Stimulated activated effector memory CD8-positive, alpha-beta T cell treated with anti-CD3 and anti-CD28 coated beads, Interleukin-12 subunit alpha, Interleukin-12 subunit beta, amount 100 ng/mL, for 72 hours (primary cell): ENCODE data around the gene NSD2.
A peak's percentile ranks its signal among the peaks of the same experiment; 100 is the strongest.

ENCODE experiments used
- ATAC-seq: fragments of 150-1000 bp; cut with Tn5 transposase; 2 replicates; pipeline ENCODE4 v1.10.0; 2021
- DNase-seq, 2 donors: peaks; one replicate each; pipeline ENCODE4 v3.0.0; 2021 to 2022; ENCODE audit warnings: low spot score in 2 of 2
- H3K27ac Mint-ChIP-seq: one replicate; pipeline ENCODE4 v1.8.0; 2022; ENCODE audit warnings: mild to moderate bottlenecking, mixed read lengths
- H3K36me3 Mint-ChIP-seq: one replicate; pipeline ENCODE4 v1.8.0; 2022; ENCODE audit warnings: mild to moderate bottlenecking, mixed read lengths
- H3K4me1 Mint-ChIP-seq: one replicate; pipeline ENCODE4 v1.8.0; 2022; ENCODE audit warnings: mixed read lengths
- H3K4me3 Mint-ChIP-seq: one replicate; pipeline ENCODE4 v1.8.0; 2022; ENCODE audit warnings: mild to moderate bottlenecking, mixed read lengths
- H3K9me3 Mint-ChIP-seq: one replicate; pipeline ENCODE4 v1.8.0; 2022; ENCODE audit warnings: mixed read lengths

Gene NSD2

DNA sequence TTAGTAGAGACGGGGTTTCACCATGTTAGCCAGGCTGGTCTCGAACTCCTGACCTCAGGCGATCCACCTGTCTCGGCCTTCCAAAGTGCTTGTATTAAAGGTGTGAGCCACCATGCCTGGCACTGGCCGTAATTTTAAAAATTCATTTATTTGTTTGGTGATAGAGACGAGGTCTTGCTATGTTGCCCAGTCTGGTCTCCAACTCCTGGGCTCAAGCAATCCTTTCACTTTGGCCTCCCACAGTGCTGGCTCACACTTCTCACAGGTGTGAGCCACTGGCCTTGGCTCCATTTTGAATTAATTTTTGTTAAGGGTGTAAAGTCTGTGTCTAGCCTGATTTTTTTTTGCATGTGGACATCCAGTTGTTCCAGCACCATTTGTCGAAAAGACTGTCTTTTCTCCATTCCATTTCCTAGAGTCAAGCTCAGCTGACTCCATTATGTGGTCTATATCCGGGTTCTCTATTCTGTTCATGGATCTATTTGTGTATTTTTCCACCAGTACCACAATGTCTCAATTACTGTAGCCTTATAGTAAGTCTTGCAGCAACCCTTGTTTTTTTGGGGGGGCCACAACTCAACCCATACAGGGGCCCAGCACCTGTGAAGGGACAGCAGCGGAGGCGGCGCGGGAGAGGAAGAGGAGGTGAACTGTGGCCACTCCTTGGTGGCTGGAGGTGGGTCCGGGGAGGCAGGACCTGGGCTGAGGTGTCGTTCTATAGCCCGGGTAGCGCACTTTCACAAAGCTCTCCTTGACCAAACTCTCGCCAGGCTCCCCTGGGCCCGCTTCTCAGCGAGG is 1.5 kb upstream of the NSD2 start:
- H3K4me3 Mint-ChIP-seq: peak overlapping the region; percentile 74
- H3K27ac Mint-ChIP-seq: peak overlapping the region; percentile 84
- H3K9me3 Mint-ChIP-seq: no peaks in the 10 kb centered on the region
- H3K4me1 Mint-ChIP-seq: peaks cover 30% of the 10 kb centered on the region
- peaks cover 27% of the 10 kb centered on the region for H3K36me3 Mint-ChIP-seq
- no peak for DNase-seq
- ATAC-seq: no peak

DNA sequence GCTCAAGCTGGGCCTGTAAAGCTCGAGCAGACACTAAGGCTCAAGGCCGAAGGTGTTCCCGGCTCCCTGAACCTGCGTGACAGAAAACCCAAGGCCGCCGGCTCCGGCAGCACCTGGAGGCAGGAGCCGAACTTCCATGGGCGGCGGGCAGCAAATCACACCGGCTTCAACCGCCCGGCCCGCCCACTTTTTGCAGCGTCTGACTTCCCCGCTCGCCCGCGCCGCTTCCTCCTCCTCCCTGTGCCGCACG is 940 bp upstream of the NSD2 start:
- H3K27ac Mint-ChIP-seq: peak overlapping the region; percentile 84
- no peaks in the 10 kb centered on the region for H3K9me3 Mint-ChIP-seq
- DNase-seq (no peak), ATAC-seq (peak; percentile 68)
- H3K4me3 Mint-ChIP-seq: peak overlapping the region; percentile 74
- peaks cover 31% of the 10 kb centered on the region for H3K36me3 Mint-ChIP-seq
- H3K4me1 Mint-ChIP-seq: peaks cover 30% of the 10 kb centered on the region

DNA sequence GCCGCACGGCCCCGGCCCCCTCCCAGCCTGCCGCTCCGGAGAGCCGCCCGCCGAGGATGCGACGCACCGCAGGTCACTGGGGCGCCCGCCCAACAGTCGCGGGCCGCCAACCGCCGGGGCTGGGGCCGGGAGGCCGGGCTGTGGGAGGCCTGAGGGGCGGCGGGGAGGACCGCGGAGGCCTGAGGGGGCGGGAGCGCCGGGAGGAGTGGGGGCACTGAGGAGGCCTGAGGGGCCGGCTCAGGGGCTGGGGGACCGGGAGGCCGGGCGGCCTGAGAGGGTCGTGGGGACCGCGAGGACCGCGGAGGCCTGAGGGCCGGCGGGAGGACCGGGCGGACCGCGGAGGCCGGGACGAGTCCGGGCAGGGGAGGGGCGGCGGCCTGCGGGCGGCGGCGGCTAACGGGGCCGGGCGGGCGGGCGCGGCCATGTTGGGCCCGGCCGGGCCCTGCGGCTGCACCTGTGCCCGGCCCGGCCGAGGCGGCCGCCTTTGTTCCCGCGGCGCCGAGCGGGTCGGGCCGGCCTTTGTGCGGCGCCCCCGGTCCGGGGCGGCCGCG is 353 bp downstream of the NSD2 start:
- ATAC-seq (no peak), DNase-seq (peak; percentile 32 to 78)
- H3K4me3 Mint-ChIP-seq: peak overlapping the region; percentile 82
- no peaks in the 10 kb centered on the region for H3K9me3 Mint-ChIP-seq
- H3K27ac Mint-ChIP-seq: no peak overlapping the region
- H3K4me1 Mint-ChIP-seq: peaks cover 30% of the 10 kb centered on the region
- H3K36me3 Mint-ChIP-seq: peaks cover 31% of the 10 kb centered on the region

DNA sequence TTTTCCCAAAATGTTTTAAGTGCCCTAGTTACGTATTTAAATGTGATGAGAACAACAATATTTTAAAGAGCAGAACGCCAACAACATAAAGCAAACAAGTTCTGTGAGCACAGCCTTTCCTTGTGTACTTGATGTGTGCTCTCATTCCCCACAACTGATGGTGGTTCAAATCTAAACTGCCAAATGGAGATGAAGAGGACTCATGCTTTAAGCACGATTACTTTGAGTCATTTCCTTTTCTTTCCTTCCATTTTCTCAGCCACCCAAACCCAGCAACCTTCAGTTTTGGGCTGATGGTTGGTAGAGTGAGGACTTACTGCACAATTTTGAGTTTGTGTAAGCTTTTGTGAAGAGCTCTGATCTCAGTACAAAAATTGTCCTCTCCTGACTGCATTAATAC is 1.7 kb downstream of the NSD2 start:
- no peak for DNase-seq

DNA sequence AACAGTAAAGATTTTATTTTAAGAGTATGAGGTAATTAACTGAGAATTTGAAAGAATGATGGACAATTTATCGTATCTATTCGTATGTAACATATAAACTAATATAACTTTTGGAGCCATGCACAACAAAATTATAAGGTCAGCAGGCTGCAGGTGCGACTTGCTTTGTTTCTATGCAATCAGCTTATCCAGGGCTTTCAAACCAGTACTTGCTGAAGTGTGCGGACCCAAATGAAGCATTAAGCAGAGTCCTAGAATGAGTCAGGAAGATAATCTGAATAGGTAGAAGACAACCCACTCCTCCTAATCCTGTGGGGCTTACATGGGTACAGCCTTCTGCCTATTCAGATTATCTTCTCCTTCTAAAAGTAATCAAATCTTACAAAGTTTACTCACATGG is 2.1 kb downstream of the NSD2 start:
- DNase-seq: no peak
- Mint-ChIP-seq H3K36me3 (peaks cover 44% of the 10 kb centered on the region), H3K4me3 (peak overlapping the region; percentile 82), H3K4me1 (peaks cover 40% of the 10 kb centered on the region), H3K9me3 (no peaks in the 10 kb centered on the region), H3K27ac (peak overlapping the region; percentile 98)
- no peak for ATAC-seq

More for the DNA sequence above, 1.7 kb downstream of the NSD2 start:
- ATAC-seq: peak; percentile 65
- peak overlapping the region; percentile 82 for H3K4me3 Mint-ChIP-seq
- H3K27ac Mint-ChIP-seq: peak overlapping the region; percentile 98
- H3K36me3 Mint-ChIP-seq: peaks cover 42% of the 10 kb centered on the region
- peaks cover 40% of the 10 kb centered on the region for H3K4me1 Mint-ChIP-seq
- H3K9me3 Mint-ChIP-seq: no peaks in the 10 kb centered on the region

DNA sequence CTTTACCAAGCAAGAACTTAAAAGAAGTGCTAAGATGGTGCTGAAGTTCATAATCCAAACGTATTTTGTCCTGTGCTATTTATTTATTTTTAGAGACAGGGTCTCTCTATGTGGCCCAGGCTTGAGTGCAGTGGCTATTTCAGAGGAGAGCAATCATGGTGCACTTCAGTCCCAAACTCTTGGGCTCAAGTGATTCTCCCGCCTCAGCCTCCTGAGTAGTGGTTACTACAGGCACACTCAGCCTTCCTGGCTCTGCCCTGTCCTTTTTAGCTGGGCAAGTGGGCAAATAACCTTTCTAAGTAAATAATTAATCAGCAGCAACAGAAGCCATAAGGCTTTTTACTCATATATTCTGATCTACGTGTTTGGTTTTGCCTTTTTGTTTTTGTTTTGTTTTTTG is 2.6 kb downstream of the NSD2 start:
- Mint-ChIP-seq H3K27ac (peak overlapping the region; percentile 98), H3K4me3 (peak overlapping the region; percentile 82), H3K4me1 (peaks cover 45% of the 10 kb centered on the region), H3K9me3 (no peaks in the 10 kb centered on the region), H3K36me3 (peaks cover 49% of the 10 kb centered on the region)
- no peak for ATAC-seq
- no peak for DNase-seq

DNA sequence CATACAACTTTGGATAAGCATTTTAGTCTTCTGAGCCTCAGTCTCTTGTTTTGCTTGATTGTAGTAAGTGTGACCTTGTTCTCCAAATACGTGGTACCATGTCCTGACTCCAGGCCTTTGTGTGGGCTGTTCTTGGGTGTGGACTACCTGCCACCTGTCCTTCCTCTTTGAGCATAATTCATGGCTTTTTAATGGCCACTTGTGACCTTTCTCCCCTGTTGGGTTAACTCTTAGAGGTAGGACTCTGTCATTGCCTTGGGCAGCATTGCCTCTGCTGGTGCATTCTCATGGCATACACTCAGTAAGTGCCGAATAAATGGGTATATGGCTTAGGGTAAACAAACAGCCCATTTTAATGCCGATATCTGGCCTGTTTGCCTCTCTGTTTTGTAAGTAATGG is 3.0 kb downstream of the NSD2 start:
- peaks cover 46% of the 10 kb centered on the region for H3K4me1 Mint-ChIP-seq
- no peak for ATAC-seq

DNA sequence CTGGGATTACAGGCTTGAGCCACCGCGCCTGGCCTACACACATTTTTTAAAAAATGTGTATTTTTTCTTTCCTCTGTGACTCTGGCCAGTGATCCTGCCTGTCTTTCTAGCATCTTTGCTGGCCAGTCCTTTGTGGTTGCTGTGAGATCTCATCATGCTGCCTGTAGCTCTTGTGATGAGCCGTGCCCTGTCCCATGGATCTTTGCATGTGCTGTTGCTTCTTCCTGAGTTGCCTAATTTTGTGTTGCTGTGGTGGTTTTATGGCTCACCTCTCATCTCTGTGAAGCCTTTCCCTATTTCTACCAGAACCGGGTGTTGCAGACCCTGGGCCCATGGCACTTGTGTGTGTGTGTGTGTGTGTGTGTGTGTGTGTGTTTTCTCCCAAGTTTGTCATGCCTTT is 8.3 kb downstream of the NSD2 start:
- Mint-ChIP-seq H3K4me3 (no peak overlapping the region), H3K36me3 (peaks cover 44% of the 10 kb centered on the region), H3K4me1 (peaks cover 49% of the 10 kb centered on the region), H3K9me3 (no peaks in the 10 kb centered on the region), H3K27ac (peak overlapping the region; percentile 63)
- ATAC-seq (no peak), DNase-seq (no peak)

More for the DNA sequence above, 3.0 kb downstream of the NSD2 start:
- DNase-seq: no peak
- Mint-ChIP-seq H3K36me3 (peaks cover 51% of the 10 kb centered on the region), H3K4me3 (peak overlapping the region; percentile 82), H3K9me3 (no peaks in the 10 kb centered on the region), H3K27ac (peak overlapping the region; percentile 98)

DNA sequence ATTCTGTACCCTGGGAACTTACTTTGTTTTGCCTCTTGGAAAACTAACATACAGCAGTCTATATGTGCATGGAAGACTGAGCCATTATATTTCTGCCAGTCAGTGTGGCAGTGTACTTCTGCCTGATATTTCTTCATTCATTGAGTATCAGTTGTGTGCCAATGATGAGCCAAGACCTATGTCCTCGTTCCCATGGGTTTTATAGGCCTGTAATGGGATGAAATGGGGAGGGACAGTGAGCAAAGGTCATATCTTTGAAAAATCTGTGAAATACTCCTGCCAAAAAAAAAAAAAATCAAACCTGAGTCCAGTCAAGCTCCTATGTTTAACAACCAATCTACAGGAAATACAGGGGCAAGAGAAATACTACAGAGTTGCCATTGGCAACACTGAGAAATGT is 9.1 kb downstream of the NSD2 start:
- peaks cover 48% of the 10 kb centered on the region for H3K4me1 Mint-ChIP-seq
- H3K4me3 Mint-ChIP-seq: no peak overlapping the region
- peaks cover 38% of the 10 kb centered on the region for H3K36me3 Mint-ChIP-seq
- no peak for ATAC-seq
- H3K9me3 Mint-ChIP-seq: no peaks in the 10 kb centered on the region
- no peak for DNase-seq
- H3K27ac Mint-ChIP-seq: peak overlapping the region; percentile 63

DNA sequence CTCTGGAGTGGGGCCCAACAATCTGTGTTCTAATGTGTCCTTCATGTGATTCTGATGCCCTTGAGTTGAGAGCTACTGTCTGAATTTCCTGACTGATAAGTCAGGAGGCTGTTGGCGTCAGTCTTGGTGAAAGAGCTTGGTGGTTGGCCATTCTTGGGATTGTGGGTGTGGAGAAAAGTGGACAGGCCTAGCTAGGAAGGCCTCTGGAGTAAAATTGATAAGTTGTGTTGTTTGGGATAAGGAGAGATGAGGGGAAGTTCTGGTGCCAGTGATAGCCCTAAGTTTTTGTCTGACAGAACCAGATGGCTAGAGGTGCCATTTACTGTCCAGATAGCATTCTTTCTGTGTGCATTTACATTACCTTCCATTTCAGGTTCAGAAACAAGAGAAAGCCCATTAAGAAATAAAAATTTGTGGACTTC is 11.7 kb downstream of the NSD2 start:
- H3K4me1 Mint-ChIP-seq: peaks cover 48% of the 10 kb centered on the region
- H3K9me3 Mint-ChIP-seq: no peaks in the 10 kb centered on the region
- peaks cover 32% of the 10 kb centered on the region for H3K36me3 Mint-ChIP-seq
- no peak overlapping the region for H3K4me3 Mint-ChIP-seq
- no peak for ATAC-seq
- no peak overlapping the region for H3K27ac Mint-ChIP-seq
- no peak for DNase-seq

DNA sequence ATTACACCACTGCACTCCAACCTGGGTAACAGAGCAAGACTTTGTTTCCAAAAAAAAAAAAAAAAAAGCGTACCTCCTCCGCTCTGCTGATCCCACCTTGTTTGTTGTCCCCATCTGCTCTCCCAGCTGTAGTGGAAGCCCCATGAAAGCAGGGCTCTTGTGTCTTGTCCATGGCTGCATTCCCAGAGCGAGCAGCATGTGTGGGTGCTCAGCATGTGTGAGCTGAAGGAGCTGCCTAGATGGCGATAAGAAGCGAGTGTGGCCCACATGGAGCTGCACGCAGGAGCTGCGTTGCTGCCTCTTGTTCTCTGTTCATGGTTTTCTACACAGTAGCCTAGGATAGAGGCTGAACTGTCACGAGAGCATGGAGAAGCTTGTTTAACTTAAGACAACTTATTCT is 12.4 kb downstream of the NSD2 start:
- H3K4me1 Mint-ChIP-seq: peaks cover 44% of the 10 kb centered on the region
- peaks cover 29% of the 10 kb centered on the region for H3K36me3 Mint-ChIP-seq
- H3K4me3 Mint-ChIP-seq: no peak overlapping the region
- no peak for ATAC-seq
- no peak for DNase-seq
- H3K27ac Mint-ChIP-seq: no peak overlapping the region
- H3K9me3 Mint-ChIP-seq: no peaks in the 10 kb centered on the region

DNA sequence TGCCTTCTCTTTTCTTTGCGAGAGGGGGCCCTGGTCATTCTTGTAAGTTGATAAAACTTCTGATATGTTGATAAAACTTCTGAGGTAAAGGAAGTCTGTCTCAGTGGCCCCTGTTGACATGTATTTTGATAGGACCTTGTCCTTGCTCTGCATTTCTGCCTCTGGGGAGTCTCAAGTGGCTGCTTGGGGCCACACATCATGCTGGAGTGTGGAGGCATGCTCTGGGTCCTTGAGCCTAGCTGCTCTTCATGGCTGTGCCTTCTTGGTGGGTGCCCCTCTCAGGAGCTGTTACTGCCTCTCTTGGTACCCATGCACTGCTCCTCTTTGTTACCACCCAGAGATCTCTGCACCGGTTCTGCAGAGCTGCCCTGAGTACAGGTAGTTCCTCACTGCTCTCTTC is 14.2 kb downstream of the NSD2 start:
- H3K27ac Mint-ChIP-seq: no peak overlapping the region
- no peak overlapping the region for H3K4me3 Mint-ChIP-seq
- peaks cover 30% of the 10 kb centered on the region for H3K4me1 Mint-ChIP-seq

DNA sequence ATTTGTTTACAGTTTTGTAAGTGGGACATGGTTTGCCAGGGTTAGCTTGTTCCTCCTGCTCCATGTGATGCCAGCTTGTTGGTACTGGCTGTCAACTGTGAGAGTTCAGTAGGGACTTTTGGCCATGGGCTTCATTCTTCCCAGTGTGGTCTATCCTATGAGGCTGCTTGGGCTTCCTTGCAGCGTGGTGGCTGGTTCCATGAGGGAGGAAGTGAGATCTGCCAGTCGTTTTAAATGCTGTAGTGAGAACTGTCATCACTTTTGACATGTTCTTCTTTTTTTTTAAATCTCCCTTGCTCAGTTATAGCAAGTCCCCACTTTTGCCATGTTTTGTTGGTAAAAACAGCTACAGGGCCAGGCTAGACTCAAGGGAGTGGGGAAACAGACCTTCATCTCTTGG is 15.9 kb downstream of the NSD2 start:
- Mint-ChIP-seq H3K9me3 (no peaks in the 10 kb centered on the region), H3K4me1 (peaks cover 22% of the 10 kb centered on the region), H3K27ac (peak overlapping the region; percentile 69), H3K4me3 (no peak overlapping the region), H3K36me3 (peaks cover 17% of the 10 kb centered on the region)
- DNase-seq (no peak), ATAC-seq (no peak)

More for the DNA sequence above, 14.2 kb downstream of the NSD2 start:
- DNase-seq: no peak
- no peak for ATAC-seq
- H3K36me3 Mint-ChIP-seq: peaks cover 21% of the 10 kb centered on the region
- H3K9me3 Mint-ChIP-seq: no peaks in the 10 kb centered on the region

DNA sequence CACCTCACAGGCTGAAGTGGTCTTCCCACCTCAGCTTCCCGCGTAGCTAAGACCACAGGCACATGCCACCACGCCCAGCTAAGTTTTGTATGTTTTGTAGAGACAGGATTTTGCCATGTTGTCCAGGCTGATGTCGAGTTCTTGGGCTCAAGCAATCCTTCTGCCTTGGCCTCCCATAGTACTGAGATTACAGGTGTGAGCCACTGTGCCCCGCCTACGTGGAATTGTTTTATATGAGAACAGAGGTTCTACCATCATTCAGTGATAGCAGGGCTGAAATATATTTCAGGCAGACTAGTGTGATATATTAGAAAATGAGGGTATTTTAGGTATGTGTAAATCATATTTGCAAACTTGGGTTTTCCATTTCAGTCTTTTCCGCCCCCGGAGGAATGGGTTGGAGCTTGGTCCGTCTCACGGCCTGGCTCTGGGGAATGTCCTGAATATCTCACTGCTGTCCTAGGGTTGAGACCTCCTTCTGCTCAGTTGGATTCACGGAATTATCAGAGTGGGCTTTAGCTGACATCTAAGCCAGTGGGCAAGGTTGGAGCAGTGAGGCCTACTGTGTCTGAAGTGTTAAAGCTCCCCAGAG is 19.9 kb downstream of the NSD2 start:
- no peak for DNase-seq
- H3K36me3 Mint-ChIP-seq: peaks cover 54% of the 10 kb centered on the region
- H3K9me3 Mint-ChIP-seq: no peaks in the 10 kb centered on the region
- H3K4me3 Mint-ChIP-seq: no peak overlapping the region
- no peak for ATAC-seq
- peaks cover 24% of the 10 kb centered on the region for H3K4me1 Mint-ChIP-seq
- no peak overlapping the region for H3K27ac Mint-ChIP-seq

DNA sequence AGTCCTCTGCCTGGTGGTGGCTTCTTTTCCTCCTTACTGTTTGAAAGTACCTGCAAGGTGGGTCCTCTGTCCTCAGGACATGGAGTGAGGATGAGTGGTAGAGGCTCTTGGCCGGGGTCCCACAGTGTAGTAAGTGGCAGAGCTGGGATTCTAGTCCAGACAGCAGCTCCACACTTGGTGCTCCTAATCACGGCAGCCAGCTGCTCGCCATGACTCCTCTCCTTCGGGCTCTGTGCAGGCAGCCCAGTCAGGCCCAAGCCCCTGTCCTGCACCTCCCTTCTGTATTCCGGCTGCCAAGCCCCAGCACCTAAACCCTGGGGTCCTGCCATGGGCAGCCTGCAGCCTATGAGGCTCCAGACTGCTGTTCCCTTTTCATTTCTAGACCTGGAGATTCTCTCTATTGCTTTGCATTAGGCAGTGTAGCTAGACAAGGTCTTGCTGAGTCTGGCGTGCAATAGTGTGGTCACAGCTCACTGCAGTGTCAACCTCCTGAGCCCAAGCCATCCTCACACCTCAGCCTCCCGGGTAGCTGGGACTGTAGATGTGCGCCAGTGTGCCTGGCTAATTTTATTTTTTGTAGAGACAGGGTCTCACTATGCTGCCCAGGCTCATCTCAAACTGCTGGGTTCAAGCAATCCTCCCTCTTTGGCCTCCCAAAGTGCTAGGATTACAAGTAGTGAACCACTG is 24.9 kb downstream of the NSD2 start:
- Mint-ChIP-seq H3K4me1 (peaks cover 49% of the 10 kb centered on the region), H3K4me3 (no peak overlapping the region), H3K27ac (peak overlapping the region; percentile 23), H3K36me3 (peaks cover 84% of the 10 kb centered on the region), H3K9me3 (no peaks in the 10 kb centered on the region)
- ATAC-seq: no peak
- DNase-seq: no peak

DNA sequence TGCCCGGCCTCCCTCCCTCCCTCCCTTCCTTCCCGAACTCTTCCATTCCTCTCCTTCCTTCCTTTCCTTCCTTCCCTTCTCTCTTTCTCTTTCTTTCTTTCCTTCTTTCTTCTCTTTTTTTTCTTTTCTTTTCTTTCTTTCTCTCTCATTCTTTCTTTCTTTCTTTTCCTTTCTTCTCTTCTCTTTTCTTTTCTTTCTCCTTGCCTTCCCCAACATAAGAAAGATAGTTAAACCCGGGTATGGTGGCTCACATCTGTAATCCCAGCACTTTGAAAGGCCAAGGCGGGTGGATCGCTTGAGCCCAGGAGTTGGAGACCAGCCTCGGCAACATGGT is 25.4 kb downstream of the NSD2 start:
- ATAC-seq (no peak), DNase-seq (no peak)
- Mint-ChIP-seq H3K4me1 (peaks cover 50% of the 10 kb centered on the region), H3K9me3 (no peaks in the 10 kb centered on the region), H3K36me3 (peaks cover 89% of the 10 kb centered on the region), H3K4me3 (no peak overlapping the region), H3K27ac (no peak overlapping the region)
